Measurements from ENCODE around the gene LRTM2.

Gene LRTM2

DNA sequence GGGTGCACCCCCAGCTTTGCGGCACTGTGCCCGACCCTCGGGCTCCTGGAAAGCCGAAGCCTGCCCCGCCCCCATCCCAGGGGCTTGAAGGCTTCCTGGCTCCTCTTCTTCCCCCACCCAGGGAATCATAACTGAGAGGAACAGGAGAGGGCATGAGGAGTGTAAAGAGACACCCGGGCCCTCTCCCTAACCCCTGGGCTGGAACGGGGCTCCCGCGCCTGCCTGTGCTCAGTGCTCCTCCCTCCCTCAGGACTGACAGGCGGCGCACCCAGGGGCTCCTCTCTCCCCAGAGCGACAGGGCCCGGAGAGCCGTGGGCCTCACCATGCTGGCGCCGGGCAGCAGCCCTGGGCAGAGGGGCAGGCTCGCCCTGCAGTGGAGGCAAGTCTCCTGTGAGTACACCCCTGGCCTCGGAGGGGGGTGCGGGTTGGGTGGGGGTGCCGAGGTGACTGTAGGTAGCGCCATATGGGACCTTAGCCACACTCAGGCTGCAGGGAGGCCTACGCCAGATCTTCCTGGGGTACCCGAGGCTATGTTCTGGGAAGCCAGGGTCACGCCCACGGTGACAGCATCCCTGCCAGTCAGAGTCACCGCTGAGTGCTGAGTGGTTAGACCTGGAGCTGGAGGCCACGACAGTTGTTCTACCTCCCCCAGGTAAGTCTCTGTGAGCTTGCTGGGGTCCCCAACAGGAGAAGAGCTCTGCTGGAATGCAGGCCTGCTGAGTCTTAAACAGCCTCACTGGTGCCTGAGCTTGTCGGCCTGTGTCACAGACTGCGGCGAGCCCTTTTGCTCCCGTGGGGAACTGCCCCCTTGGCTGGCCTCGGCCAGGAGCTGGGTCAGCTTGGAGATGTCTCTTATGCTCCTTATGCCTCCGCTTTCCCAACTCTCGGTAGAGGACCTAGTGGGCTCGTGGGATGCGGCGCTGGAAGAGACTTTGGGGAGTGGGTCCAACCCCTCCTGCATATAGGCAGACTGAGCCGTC is 7.8 kb downstream of the LRTM2 start:
- no peak overlapping the region for H3K4me3 ChIP-seq
- H3K9me3 ChIP-seq (ENCODE audit: low read depth, low read length), result no peaks in the 10 kb centered on the region
- H3K27ac ChIP-seq, result no peak overlapping the region
- no peak for DNase-seq (ENCODE audit: low read depth, low spot score)
- TF ChIP-seq EZH2 (IDR thresholded peaks at IDR 0.05), result no peak
- no peak for TF ChIP-seq POLR2AphosphoS5 (IDR thresholded peaks at IDR 0.05; ENCODE audit: borderline replicate concordance, low read depth, low read length)
- TF ChIP-seq FOXP2 (optimal IDR thresholded peaks at IDR 0.05; ENCODE audit: control extremely low read depth, extremely low read length, insufficient read depth), result no peak
- no peaks in the 10 kb centered on the region for H3K36me3 ChIP-seq (ENCODE audit: insufficient read depth, low read length)
- no peak overlapping the region for H3K9ac ChIP-seq (ENCODE audit: insufficient read length)

DNA sequence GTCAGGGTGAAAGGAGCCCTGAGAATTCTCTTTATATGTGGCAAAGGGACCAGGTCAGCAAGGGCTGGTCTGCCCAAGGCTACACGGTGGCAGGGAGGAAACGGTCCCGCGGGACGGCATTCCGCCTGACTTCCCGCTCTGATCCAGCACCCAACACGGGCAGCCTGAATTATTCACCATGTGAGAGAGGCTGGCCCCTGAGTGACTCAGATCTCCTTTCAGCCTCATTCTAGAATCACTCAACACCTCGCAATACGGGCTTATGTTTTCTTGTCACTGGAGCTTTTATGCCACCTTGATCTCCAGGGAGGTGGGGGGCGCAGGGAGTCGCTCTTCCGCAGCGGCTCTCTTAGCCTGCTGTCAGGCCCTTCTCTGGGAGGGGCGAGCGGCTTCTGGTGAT is 8.5 kb downstream of the LRTM2 start:
- no peak overlapping the region for H3K4me3 ChIP-seq
- no peak for DNase-seq (ENCODE audit: low read depth, low spot score)
- H3K36me3 ChIP-seq (ENCODE audit: insufficient read depth, low read length), result no peaks in the 10 kb centered on the region
- H3K9ac ChIP-seq (ENCODE audit: insufficient read length), result no peak overlapping the region
- TF ChIP-seq FOXP2 (optimal IDR thresholded peaks at IDR 0.05; ENCODE audit: control extremely low read depth, extremely low read length, insufficient read depth) (no peak), POLR2AphosphoS5 (IDR thresholded peaks at IDR 0.05; ENCODE audit: borderline replicate concordance, low read depth, low read length) (no peak), EZH2 (IDR thresholded peaks at IDR 0.05) (no peak)
- H3K9me3 ChIP-seq (ENCODE audit: low read depth, low read length), result no peaks in the 10 kb centered on the region
- no peak overlapping the region for H3K27ac ChIP-seq

DNA sequence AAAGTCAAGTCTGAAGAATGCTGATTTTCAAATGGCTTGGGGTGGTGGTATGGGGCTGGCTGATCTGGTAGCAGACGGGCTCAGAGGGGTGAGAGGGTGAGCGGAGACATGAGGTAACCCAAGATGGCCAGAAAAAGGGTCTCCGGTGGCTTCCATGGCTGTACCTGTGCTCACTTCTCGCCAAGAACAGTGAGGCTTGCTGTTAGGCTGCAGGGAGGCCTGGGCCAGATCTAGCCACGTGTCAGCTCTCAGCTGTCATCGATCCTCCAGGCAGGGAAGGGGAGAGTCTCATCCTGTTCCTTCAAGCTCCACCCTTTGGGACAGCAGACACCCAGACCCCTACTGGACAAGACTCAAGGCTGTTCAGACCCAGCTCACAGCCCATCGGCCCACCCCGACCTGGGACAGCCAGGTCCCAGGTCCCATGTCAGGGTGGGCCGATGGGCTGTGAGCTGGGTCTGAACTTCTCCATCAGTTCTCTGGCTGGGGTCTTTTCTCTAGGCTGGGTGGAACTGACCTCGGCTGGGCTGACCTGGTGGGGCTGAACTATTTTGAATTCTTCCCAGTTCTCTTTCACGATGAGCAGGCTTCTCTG is 9.0 kb downstream of the LRTM2 start:
- no peak for DNase-seq (ENCODE audit: low read depth, low spot score)
- H3K9ac ChIP-seq (ENCODE audit: insufficient read length), result no peak overlapping the region
- TF ChIP-seq POLR2AphosphoS5 (IDR thresholded peaks at IDR 0.05; ENCODE audit: borderline replicate concordance, low read depth, low read length), result no peak
- TF ChIP-seq EZH2 (IDR thresholded peaks at IDR 0.05), result no peak
- no peak for TF ChIP-seq FOXP2 (optimal IDR thresholded peaks at IDR 0.05; ENCODE audit: control extremely low read depth, extremely low read length, insufficient read depth)
- no peaks in the 10 kb centered on the region for H3K9me3 ChIP-seq (ENCODE audit: low read depth, low read length)
- no peak overlapping the region for H3K27ac ChIP-seq
- no peak overlapping the region for H3K4me3 ChIP-seq
- H3K36me3 ChIP-seq (ENCODE audit: insufficient read depth, low read length), result no peaks in the 10 kb centered on the region

DNA sequence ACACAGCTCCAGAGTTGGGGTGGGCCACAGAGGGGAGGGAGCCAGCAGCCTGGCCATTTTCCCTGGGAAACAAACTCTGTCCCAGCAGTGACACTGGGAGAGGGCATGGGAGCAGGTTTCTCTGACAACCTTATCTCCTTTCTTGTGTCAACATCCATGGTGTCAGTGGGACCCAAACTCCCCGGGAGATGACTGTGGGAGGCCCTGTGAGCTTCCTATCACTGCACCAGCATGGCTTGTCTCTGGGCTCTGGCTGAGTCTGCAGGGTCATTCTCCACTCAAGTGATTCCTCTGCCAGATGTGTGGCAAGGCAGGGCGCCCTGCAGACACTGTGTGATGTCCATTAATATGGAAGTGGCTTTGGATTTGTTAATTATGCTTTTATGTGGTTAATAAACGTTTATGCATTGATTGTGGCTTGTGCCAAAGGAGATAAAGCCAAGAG is 10.1 kb downstream of the LRTM2 start:
- TF ChIP-seq EZH2 (IDR thresholded peaks at IDR 0.05) (no peak), FOXP2 (optimal IDR thresholded peaks at IDR 0.05; ENCODE audit: control extremely low read depth, extremely low read length, insufficient read depth) (no peak), POLR2AphosphoS5 (IDR thresholded peaks at IDR 0.05; ENCODE audit: borderline replicate concordance, low read depth, low read length) (no peak)
- DNase-seq (ENCODE audit: low read depth, low spot score), result no peak
- H3K36me3 ChIP-seq (ENCODE audit: insufficient read depth, low read length), result no peaks in the 10 kb centered on the region
- H3K9ac ChIP-seq (ENCODE audit: insufficient read length), result no peak overlapping the region
- no peak overlapping the region for H3K4me3 ChIP-seq
- no peak overlapping the region for H3K27ac ChIP-seq
- H3K9me3 ChIP-seq (ENCODE audit: low read depth, low read length), result no peaks in the 10 kb centered on the region

DNA sequence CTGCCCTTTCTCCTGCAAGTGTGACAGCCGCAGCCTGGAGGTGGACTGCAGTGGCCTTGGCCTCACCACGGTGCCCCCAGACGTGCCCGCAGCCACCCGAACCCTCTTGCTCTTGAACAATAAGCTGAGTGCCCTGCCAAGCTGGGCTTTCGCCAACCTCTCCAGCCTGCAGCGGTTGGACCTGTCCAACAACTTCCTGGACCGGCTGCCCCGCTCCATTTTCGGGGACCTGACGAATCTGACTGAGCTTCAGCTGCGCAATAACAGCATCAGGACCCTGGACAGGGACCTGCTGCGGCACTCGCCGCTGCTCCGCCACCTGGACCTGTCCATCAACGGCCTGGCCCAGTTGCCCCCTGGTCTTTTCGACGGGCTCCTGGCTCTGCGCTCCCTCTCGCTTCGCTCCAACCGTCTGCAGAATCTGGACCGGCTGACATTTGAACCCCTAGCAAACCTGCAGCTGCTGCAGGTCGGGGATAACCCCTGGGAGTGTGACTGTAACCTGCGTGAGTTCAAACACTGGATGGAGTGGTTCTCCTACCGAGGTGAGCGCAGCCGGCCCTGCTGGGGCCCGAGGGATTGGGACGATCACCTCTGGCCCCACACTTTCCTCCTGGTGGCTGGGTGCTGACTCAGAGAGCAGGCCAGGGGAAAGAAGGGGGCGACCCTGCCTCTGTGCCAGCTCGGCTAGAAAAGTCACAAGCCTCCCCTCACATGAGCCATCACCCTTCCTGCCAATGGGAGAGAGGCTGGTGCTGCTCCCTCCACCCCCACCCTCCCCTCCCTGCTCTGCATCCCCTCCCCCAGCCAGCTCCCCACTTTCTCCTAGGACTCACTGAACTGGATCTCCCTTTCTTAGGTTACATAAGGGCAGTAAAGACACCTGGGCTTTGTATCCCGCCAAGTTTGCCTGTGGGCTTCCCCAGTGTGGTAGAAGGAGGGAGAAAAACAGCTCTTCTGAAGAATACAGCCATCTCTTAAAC is 10.9 kb downstream of the LRTM2 start:
- no peak overlapping the region for H3K27ac ChIP-seq
- TF ChIP-seq EZH2 (IDR thresholded peaks at IDR 0.05), result no peak
- TF ChIP-seq POLR2AphosphoS5 (IDR thresholded peaks at IDR 0.05; ENCODE audit: borderline replicate concordance, low read depth, low read length), result no peak
- TF ChIP-seq FOXP2 (optimal IDR thresholded peaks at IDR 0.05; ENCODE audit: control extremely low read depth, extremely low read length, insufficient read depth), result no peak
- no peak overlapping the region for H3K9ac ChIP-seq (ENCODE audit: insufficient read length)
- no peak overlapping the region for H3K4me3 ChIP-seq
- no peaks in the 10 kb centered on the region for H3K36me3 ChIP-seq (ENCODE audit: insufficient read depth, low read length)
- DNase-seq (ENCODE audit: low read depth, low spot score), result no peak
- no peaks in the 10 kb centered on the region for H3K9me3 ChIP-seq (ENCODE audit: low read depth, low read length)

DNA sequence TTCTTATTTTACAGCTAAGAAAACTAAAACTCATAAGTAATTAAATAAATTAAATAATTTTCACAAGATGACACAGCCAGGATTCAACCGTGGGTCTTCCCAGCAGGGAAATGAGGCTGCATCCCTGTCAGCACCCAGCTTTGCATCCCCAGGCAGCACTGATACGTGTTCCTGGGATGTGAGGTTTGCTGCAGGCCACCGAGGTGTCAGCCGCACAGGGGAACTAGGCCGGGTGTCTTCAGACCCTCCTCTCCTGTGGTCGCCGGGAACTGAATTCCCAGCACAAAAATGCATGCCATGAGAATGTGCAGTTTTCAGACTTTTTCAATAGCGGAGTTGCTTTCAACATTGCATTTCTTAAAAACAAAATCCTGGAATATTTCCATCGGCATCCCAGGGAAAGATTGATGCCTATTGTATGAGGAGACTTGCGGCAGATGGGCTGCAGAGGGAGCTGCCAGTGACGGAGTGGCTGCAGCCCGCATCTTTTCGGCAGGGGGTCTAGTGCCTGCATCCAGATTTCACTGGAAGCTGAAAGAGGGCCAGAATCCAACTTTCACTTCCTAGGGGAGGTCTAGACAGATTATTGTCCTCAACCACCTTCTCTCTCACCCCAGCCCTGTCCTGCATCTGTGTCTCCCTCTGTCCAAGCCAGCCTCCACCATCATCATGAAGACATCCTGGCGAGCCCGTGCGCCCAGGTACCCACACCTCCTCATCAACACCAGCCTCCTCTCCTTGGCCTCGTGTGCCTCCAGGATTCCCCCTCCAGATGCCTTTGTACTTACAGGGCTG is 12.6 kb downstream of the LRTM2 start:
- Histone ChIP-seq H3K9me3 (ENCODE audit: low read depth, low read length) (no peaks in the 10 kb centered on the region), H3K27ac (no peak overlapping the region), H3K36me3 (ENCODE audit: insufficient read depth, low read length) (no peaks in the 10 kb centered on the region), H3K9ac (ENCODE audit: insufficient read length) (no peak overlapping the region), H3K4me3 (no peak overlapping the region)
- no peak for TF ChIP-seq POLR2AphosphoS5 (IDR thresholded peaks at IDR 0.05; ENCODE audit: borderline replicate concordance, low read depth, low read length)
- TF ChIP-seq FOXP2 (optimal IDR thresholded peaks at IDR 0.05; ENCODE audit: control extremely low read depth, extremely low read length, insufficient read depth), result no peak
- TF ChIP-seq EZH2 (IDR thresholded peaks at IDR 0.05), result no peak
- no peak for DNase-seq (ENCODE audit: low read depth, low spot score)

DNA sequence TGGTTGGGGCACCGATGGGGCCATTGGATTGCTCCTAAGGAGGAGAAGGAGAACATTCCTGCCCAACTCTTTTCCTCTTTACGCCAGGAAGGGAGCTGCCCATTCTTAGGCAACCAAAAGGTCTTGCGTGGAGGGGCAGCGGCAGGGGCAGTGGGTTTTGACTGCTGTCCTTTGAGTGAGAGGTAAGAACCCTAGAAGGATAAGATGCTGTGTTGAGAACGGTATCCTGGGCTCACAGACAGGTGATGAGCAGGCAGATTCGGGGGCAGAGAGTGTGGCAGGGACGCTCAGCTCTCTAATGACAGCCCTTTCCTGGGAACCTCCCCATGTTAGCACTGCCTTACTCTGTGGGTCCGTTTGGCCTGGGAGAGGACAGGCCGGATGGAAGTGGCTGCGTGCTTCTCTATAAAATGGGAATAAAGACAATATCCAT is 13.2 kb downstream of the LRTM2 start:
- H3K36me3 ChIP-seq (ENCODE audit: insufficient read depth, low read length), result no peaks in the 10 kb centered on the region
- DNase-seq (ENCODE audit: low read depth, low spot score), result no peak
- no peaks in the 10 kb centered on the region for H3K9me3 ChIP-seq (ENCODE audit: low read depth, low read length)
- no peak overlapping the region for H3K27ac ChIP-seq
- H3K4me3 ChIP-seq, result no peak overlapping the region
- TF ChIP-seq POLR2AphosphoS5 (IDR thresholded peaks at IDR 0.05; ENCODE audit: borderline replicate concordance, low read depth, low read length) (no peak), FOXP2 (optimal IDR thresholded peaks at IDR 0.05; ENCODE audit: control extremely low read depth, extremely low read length, insufficient read depth) (no peak), EZH2 (IDR thresholded peaks at IDR 0.05) (no peak)
- H3K9ac ChIP-seq (ENCODE audit: insufficient read length), result no peak overlapping the region
